Urinary bladder (tissue), 4 donors: ENCODE results near the gene FAM118A. TPM values are rescaled to one million over a fixed set of nuclear protein-coding genes. Genes with fewer than 3 reads are reported as not detected.
"Not testable (repeated sequence)": the region's sequence is repeated elsewhere in the genome, so short reads cannot be mapped to it uniquely, and the experiment has no call there.

ENCODE experiments used
- DNase-seq: peaks from one replicate; pipeline ENCODE4 v3.0.0-alpha.2; 2015; ENCODE audit errors: extremely low spot score
- H3K27ac ChIP-seq: one replicate; pipeline ENCODE4 v1.5.1; 2013; ENCODE audit warnings: low read depth, mild to moderate bottlenecking, moderate library complexity
- H3K36me3 ChIP-seq: one replicate; pipeline ENCODE4 v1.6.1; 2013; ENCODE audit warnings: mild to moderate bottlenecking, moderate library complexity; ENCODE audit not compliant: insufficient read depth
- H3K4me1 ChIP-seq: one replicate; pipeline ENCODE4 v1.6.1; 2013; ENCODE audit warnings: mild to moderate bottlenecking, moderate library complexity; ENCODE audit not compliant: insufficient read depth
- H3K4me3 ChIP-seq: one replicate; pipeline ENCODE4 v1.5.1; 2013; ENCODE audit warnings: low read depth, low read length
- WGBS: extraction: QIAGEN DNeasy Blood & Tissue Kit; methylation state at CpG from one replicate; pipeline ENCODE4 v1.1.7; 2013; 5-methylcytosine and 5-hydroxymethylcytosine counted together
- polyA plus RNA-seq: library from polyadenylated mRNA; stranded (reverse); fragments of 200-250 nt; gene quantifications from one replicate; pipeline ENCODE4 v1.2.3, GENCODE V29; 2013
- total RNA-seq: library from RNA; depleted of rRNA; stranded (reverse); fragments of >200 nt; gene quantifications from one replicate; pipeline ENCODE4 v1.2.3, GENCODE V29; 2014
- donor health status: healthy with polysubstance abuse.
- donor health status: healthy.

The FAM118A gene
- total and polyA plus RNA-seq, 2 donors: 14.9 to 20.1 TPM

DNA sequence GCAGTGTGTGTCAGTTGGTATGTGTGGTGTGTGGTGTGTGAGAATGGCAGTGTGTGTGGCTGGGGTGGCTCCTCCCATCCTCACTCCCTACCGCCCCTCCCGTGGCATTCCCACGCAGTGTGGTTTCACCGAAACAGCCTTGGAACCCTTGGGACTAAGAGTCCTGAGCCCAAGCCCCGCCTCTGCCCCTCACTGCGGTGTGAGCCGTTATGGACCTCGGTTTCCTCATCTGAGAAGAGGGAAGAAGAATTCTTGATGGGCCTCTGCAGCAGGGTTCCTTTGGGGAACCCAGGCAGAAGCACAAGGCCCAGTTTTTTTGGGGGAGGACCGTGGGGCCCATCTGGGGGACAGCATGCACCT, 17.8 kb upstream of the FAM118A start:
- Histone ChIP-seq H3K27ac (no peak overlapping the region), H3K4me1 (no peaks in the 10 kb centered on the region), H3K4me3 (no peak overlapping the region), H3K36me3 (no peaks in the 10 kb centered on the region)
- DNase-seq: no peak
- WGBS: 83% methylated on average over 9 of the region's 9 CpGs

DNA sequence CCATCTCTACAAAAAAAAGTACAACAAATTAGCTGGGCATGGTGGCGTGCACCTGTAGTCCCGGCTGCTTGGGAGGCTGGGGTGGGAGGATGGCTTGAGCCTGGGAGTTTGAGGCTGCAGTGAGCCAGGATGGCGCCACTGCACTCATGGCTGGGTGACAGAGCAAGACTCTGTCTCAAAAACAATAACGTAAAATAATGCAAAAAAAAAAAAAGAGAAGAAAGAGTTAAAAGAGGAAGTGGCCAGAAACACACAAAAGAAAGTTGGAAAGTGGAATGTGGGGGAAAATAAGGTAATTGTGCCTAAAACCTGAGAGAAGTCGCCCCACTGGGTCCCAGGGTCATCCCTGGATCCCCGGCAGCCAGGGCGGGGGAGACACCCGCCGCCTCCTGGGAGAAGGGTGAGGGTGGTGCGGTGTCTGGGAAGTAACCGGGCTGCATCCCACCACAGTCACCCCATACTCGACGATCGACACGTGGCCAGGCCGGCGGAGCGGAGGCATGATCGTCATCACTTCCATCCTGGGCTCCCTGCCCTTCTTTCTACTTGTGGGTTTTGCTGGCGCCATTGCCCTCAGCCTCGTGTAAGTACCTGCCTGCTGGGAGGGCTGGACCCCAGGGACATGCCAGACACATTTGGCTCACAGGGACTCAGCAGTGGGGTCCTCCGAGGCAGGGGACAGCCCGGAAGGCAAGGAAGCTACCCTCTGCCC, 16.8 kb upstream of the FAM118A start:
- Histone ChIP-seq H3K36me3 (no peaks in the 10 kb centered on the region), H3K4me3 (no peak overlapping the region), H3K27ac (no peak overlapping the region), H3K4me1 (no peaks in the 10 kb centered on the region)
- 60% methylated on average over 23 of the region's 23 CpGs for WGBS
- no peak for DNase-seq

DNA sequence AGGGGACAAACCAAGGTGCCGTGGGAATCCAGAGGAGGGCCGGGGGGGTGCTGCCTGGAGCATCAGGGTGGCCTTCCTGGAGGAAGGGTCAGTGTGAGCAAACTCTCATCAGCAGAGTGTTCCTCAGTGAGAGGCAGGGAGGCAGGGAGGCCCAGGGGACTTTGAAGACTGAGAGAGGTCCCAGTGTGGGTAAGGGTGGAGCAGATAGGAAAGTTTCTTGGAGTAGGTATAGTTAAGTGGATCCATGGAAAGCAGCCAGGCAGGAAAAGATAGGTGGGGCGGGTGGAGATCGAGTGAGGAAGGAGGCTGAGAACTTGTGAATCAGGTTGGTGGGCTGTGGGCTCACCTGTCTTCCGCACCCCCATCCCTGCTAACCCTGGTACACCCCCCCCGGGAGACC, 15.7 kb upstream of the FAM118A start:
- WGBS: 79% methylated on average over 6 of the region's 6 CpGs

DNA sequence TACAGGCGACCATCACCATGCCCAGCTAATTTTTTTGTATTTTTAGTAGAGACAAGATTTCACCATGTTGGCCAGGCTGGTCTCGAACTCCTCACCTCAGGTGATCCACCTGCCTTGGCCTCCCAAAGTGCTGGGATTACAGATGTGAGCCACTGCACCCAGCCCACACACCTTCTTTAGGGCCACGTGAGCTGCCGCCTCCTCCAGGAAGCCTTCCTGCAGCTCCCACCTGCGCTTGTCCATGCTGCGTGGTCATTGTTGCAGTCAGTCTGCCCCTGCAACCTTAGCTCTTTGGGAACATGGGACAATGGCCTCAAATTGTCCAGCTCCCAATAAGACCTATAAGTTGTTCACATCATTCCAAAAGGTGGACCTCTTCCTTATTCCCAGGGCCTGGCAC, 14.7 kb upstream of the FAM118A start:
- not testable (repeated sequence) for DNase-seq, H3K4me3 ChIP-seq
- WGBS: 92% methylated on average over 6 of the region's 6 CpGs

More for the DNA sequence above, 15.7 kb upstream of the FAM118A start:
- no peak for DNase-seq
- H3K4me3 ChIP-seq: no peak overlapping the region
- no peak overlapping the region for H3K27ac ChIP-seq
- H3K36me3 ChIP-seq: no peaks in the 10 kb centered on the region
- no peaks in the 10 kb centered on the region for H3K4me1 ChIP-seq

DNA sequence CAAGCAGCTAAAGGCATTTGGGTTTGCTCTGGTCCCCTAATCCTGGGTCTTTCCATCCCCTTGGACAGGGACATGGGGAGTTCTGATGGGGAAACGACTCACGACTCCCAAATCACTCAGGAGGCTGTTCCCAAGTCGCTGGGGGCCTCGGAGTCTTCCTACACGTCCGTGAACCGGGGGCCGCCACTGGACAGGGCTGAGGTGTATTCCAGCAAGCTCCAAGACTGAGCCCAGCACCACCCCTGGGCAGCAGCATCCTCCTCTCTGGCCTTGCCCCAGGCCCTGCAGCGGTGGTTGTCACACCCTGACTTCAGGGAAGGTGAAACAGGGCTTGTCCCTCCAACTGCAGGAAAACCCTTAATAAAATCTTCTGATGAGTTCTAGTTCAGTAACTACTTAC, 14.2 kb upstream of the FAM118A start:
- no peak overlapping the region for H3K27ac ChIP-seq
- H3K4me1 ChIP-seq: no peaks in the 10 kb centered on the region
- 81% methylated on average over 9 of the region's 9 CpGs for WGBS
- H3K36me3 ChIP-seq: no peaks in the 10 kb centered on the region
- no peak for DNase-seq
- H3K4me3 ChIP-seq: no peak overlapping the region

More for the DNA sequence above, 14.7 kb upstream of the FAM118A start:
- H3K27ac ChIP-seq, H3K36me3 ChIP-seq, H3K4me1 ChIP-seq: not testable (repeated sequence)

DNA sequence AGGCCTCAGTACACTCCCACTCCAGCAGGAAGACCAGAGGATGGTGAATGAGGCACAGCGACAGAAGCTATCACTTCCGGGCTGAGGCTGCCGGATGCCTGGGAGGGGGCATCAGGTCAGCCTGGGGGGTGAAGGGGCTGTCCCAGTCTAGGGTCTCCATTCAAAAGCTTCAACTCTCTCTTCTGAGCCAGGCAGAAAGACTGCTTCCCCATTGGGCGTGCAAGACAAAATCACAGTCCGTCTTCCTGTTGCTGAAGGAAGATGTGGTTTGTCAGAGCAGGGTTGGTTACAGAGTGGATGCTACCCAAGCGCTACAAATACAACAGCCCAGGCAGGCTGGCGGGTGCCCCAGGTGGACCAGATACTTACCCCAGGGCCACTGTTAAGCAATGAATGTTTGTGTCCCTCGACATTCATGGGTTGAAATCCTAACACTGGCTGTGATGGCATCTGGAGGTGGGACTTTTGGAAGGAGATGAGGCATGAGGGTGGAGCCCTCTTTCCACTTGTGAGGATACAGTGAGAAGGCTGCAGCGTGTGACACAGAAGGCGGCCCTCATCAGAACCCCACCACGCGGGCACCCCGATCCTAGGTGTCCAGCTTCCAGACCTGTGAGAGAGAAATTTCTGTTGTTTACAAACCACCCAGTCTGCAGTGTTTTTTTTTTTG, 13.0 kb upstream of the FAM118A start:
- no peak overlapping the region for H3K27ac ChIP-seq
- no peaks in the 10 kb centered on the region for H3K36me3 ChIP-seq
- DNase-seq: no peak
- no peaks in the 10 kb centered on the region for H3K4me1 ChIP-seq
- no peak overlapping the region for H3K4me3 ChIP-seq
- WGBS: 74% methylated on average over 13 of the region's 13 CpGs

DNA sequence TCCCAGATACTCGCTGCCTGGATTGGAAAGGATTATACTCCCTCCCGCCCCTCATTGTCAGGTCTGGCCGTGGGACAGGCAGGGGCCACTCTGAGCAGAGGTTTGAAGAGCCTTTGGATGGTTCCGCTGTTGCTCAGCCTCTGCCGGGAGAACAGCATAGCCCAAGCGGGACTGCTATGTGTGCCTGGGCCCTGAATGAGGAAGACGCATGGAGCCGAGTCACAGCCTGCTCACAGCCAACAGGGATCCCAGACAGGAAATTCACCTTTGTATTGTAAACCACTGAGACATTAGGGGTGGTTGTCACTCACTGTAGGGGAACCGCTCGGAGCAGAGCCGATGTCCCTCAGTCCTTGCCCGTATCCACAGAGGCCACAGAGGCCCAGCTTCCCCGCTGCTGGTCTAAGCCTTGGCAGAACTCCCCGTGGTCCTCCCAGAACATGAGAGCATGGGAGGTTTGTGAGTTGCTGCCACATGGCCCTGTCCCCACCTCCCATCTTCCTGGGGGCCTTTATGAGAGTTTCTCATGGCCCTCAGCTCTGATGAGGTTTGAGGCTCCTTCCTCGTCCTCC, 10.7 kb upstream of the FAM118A start:
- 71% methylated on average over 15 of the region's 15 CpGs for WGBS
- no peaks in the 10 kb centered on the region for H3K36me3 ChIP-seq
- no peak for DNase-seq
- H3K27ac ChIP-seq: no peak overlapping the region
- no peaks in the 10 kb centered on the region for H3K4me1 ChIP-seq
- H3K4me3 ChIP-seq: no peak overlapping the region

DNA sequence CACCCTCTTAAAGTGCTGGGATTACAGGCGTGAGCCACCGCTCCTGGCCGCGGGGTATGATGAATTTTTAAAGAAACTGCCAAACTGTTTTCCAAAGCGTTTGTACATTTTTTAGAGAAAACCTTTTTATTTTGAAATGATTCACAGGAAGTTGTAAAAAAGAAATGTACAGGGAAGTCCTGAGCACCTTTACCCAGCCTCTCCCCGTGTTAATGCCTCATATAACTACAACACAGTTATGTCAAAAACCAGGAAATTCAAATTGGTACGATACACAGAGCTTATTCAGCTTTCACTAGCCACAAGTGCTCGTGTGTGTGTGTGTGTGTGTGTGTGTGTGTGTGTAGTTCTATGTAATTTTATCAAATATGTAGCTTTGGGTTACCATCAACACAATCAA, 7.0 kb upstream of the FAM118A start:
- Histone ChIP-seq H3K4me3 (no peak overlapping the region), H3K27ac (no peak overlapping the region), H3K4me1 (no peaks in the 10 kb centered on the region), H3K36me3 (no peaks in the 10 kb centered on the region)
- DNase-seq: no peak
- 67% methylated on average over 8 of the region's 8 CpGs for WGBS

DNA sequence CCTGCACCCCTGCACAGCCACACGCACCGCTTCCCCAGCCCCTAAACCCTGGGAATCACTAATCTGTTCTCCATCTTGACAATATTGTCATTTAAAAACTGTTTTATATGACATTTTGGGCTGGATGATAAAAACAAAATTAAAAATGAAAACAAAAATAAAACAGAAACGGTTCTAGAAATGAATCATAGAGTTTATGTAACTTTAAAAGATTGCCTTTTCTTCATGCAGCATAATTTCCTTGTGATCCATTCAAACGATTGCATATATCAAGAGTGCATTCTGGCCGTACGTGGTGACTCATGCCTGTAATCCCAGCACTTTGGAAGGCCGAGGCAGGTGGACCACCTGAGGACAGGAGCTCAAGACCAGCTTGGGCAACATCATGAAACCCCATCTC, 6.6 kb upstream of the FAM118A start:
- DNase-seq: no peak
- Histone ChIP-seq H3K27ac (no peak overlapping the region), H3K4me1 (no peaks in the 10 kb centered on the region), H3K4me3 (no peak overlapping the region), H3K36me3 (no peaks in the 10 kb centered on the region)
- WGBS: 70% methylated on average over 7 of the region's 7 CpGs

DNA sequence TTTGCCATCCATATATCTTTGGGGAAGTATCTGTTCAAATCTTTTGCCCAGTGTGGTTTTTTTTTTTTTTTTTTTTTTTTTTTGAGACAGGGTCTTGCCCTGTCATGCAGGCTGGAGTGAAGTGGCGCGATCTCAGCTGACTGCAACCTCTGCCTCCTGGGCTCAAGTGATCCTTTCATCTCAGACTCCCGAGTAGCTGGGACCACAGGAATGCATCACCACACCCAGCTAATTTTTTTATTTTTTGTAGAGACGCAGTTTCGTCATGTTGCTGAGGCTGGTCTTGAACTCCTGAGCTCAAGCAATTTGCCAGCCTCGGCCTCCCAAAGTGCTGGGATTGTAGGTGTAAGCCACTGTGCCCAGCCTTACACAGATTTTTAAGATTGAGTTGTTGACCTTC, 4.8 kb upstream of the FAM118A start:
- Histone ChIP-seq H3K4me3 (no peak overlapping the region), H3K27ac (no peak overlapping the region), H3K4me1 (no peaks in the 10 kb centered on the region), H3K36me3 (no peaks in the 10 kb centered on the region)
- WGBS: 72% methylated on average over 6 of the region's 6 CpGs
- no peak for DNase-seq

DNA sequence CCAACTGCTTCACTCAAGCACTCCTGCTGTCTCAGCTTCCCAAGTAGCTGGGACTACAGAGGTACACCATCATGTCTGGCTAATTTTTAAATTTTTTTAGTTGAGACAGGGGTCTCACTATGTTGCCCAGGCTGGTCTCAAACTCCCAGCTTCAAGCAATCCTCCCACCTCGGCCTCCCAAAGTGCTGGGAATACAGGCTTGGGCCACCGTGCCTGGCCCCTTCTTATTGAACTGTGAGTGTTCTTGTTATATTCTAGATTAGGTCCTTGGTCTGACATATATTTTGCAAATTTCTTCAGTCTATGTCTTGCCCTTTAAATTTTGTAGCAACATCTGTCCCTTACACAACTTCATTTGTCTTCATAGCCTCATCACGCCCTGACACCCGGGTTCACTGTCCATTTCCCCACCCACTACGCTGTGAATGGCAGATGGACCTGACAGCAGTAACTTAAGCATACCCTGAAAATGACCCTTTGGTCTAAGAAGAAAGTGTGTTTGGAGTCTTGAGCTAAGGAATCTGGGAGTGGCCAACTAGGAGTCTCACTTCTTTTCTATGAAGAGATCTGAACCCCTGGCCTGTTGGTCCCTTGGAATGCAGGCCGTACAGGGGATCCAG, 4.2 kb upstream of the FAM118A start:
- no peaks in the 10 kb centered on the region for H3K36me3 ChIP-seq
- H3K4me3 ChIP-seq: no peak overlapping the region
- no peaks in the 10 kb centered on the region for H3K4me1 ChIP-seq
- DNase-seq: no peak
- no peak overlapping the region for H3K27ac ChIP-seq
- WGBS: 80% methylated on average over 6 of the region's 6 CpGs

DNA sequence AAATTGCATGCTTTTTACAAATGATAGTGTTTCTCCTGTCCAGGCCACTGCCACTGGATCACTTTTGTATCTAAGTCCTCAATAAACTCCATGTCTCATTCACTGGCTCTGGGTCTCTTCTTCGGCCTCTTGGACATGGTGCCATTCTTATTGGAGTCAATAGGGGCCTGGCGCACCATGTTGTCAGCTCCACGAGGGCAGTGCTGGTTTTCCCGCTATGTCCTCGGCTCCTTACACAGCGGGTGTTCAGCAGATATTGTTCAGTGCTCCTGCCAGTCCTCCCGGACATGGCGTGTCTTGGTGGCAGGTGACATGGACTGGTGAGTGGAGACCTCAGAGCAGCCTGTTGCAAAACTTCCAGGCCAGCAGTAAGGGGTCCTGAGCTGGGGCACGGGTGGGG, 3.6 kb upstream of the FAM118A start:
- H3K36me3 ChIP-seq: no peaks in the 10 kb centered on the region
- DNase-seq: no peak
- H3K27ac ChIP-seq: no peak overlapping the region
- WGBS: 93% methylated on average over 9 of the region's 9 CpGs
- no peaks in the 10 kb centered on the region for H3K4me1 ChIP-seq
- H3K4me3 ChIP-seq: no peak overlapping the region

DNA sequence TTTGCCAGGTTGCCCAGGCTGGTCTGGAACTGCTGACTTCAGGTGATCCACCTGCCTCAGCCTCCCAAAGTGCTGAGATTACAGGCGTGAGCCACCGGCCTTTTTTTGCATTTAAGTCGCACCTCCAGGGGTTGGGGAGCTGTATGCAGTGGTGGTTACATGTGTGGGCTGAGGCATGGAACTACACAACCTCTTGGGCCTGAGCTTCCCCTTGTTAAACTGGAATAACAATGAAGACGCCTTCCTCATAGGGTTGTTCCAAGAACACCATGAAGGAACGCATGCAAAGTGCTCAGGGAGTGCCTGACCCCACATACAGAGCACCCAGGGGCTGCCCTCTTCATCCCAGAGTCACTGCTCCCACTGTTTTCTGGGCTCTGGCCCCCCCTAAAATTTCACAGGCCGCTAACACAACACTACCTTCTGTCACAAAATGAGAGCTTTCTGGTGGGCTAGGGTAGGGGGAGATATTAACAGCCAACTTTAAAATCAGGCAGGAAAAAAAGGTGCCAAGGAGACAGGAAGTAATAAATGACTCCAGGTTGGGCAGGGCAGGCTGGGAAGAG, 1.3 kb upstream of the FAM118A start:
- Histone ChIP-seq H3K27ac (no peak overlapping the region), H3K36me3 (no peaks in the 10 kb centered on the region), H3K4me3 (no peak overlapping the region), H3K4me1 (no peaks in the 10 kb centered on the region)
- no peak for DNase-seq
- 87% methylated on average over 6 of the region's 6 CpGs for WGBS
